Spleen (tissue), 11 donors: ENCODE results near the gene RPA3. TPM values are rescaled to one million over a fixed set of nuclear protein-coding genes. Genes with fewer than 3 reads are reported as not detected.

Experiments
- DNase-seq: peaks from one replicate; pipeline ENCODE4 v3.0.0-alpha.2; 2020
- H3K27ac ChIP-seq, 8 donors: fragments of 200-600 bp; sonication (generic) in 7 of 8; 1 replicate in 4 of 8; 2 replicates in 4 of 8; pipeline versions ENCODE4 v1.5.0 to v1.8.0; 2016 to 2021; ENCODE audit warnings: inconsistent platforms in 4 of 8, mild to moderate bottlenecking in 4 of 8, moderate library complexity in 1 of 8
- H3K27me3 ChIP-seq, 7 donors: fragments of 200-600 bp; sonication (generic) in 6 of 7; replicated peaks in 1 of 7; 1 replicate in 4 of 7; 2 replicates in 3 of 7; pipeline versions ENCODE4 v1.5.0 to v1.8.0; 2016 to 2021; ENCODE audit warnings: inconsistent platforms in 3 of 7, mild to moderate bottlenecking in 1 of 7
- H3K36me3 ChIP-seq, 6 donors: fragments of 200-600 bp; sonication (generic) in 5 of 6; 1 replicate in 4 of 6; 2 replicates in 2 of 6; pipeline versions ENCODE4 v1.5.0 to v1.8.0; 2016 to 2021; ENCODE audit warnings: inconsistent platforms in 2 of 6
- H3K4me1 ChIP-seq, 6 donors: fragments of 200-600 bp; sonication (generic) in 5 of 6; 1 replicate in 3 of 6; 2 replicates in 3 of 6; pipeline versions ENCODE4 v1.5.0 to v1.8.0; 2016 to 2021; ENCODE audit warnings: inconsistent platforms in 3 of 6
- H3K4me3 ChIP-seq, 8 donors: fragments of 200-600 bp; sonication (generic) in 7 of 8; 1 replicate in 4 of 8; 2 replicates in 4 of 8; pipeline versions ENCODE4 v1.5.0 to v1.8.0; 2016 to 2021; ENCODE audit warnings: inconsistent platforms in 4 of 8, mild to moderate bottlenecking in 4 of 8, moderate library complexity in 2 of 8
- H3K9me3 ChIP-seq, 8 donors: fragments of 200-600 bp; sonication (generic) in 7 of 8; 1 replicate in 4 of 8; 2 replicates in 4 of 8; pipeline versions ENCODE4 v1.5.0 to v1.8.0; 2016 to 2021; ENCODE audit warnings: inconsistent platforms in 4 of 8
- CTCF ChIP-seq, 11 experiments: fragments of 200-600 bp in 7 of 11; fragments of 450-650 bp in 4 of 11; sonication (generic) in 4 of 11; IDR thresholded peaks in 8 of 11; conservative IDR thresholded peaks in 3 of 11; 1 replicate in 7 of 11; 2 replicates in 4 of 11; pipeline versions ENCODE4 v1.4.0 to v1.8.0; 2016 to 2021; ENCODE audit warnings: antibody characterized with exemption in 11 of 11, inconsistent platforms in 4 of 11, mild to moderate bottlenecking in 1 of 11
- POLR2A ChIP-seq, 3 donors: fragments of 450-650 bp; IDR thresholded peaks; one replicate each; pipeline ENCODE4 v1.5.1; 2017; ENCODE audit warnings: antibody characterized with exemption in 3 of 3, mild to moderate bottlenecking in 1 of 3
- POLR2AphosphoS5 ChIP-seq, 3 donors: sonication (generic); formaldehyde crosslinking; IDR thresholded peaks; one replicate each; pipeline ENCODE4 v1.5.1; 2017; ENCODE audit warnings: antibody characterized with exemption in 3 of 3
- WGBS, 5 donors: extraction: QIAGEN DNeasy Blood & Tissue Kit in 3 of 5; methylation state at CpG; one replicate each; pipeline versions ENCODE4 v1.1.5 to v1.1.7; 2013 to 2018; 5-methylcytosine and 5-hydroxymethylcytosine counted together
- intact Hi-C: fragments of 100-400 bp; cut with DNase I; formaldehyde crosslinking; loops from one replicate; pipeline ENCODE4 v1.15.0; 2023; ENCODE audit warnings: low total_unique reads
- polyA plus RNA-seq, 3 donors: library from polyadenylated mRNA; stranded (reverse); fragments of 200-250 nt; gene quantifications; one replicate each; pipeline ENCODE4 v1.2.1, GENCODE V29; 2013
- total RNA-seq, 7 donors: library from RNA; depleted of rRNA in 3 of 7; stranded (reverse); fragments of >200 nt in 3 of 7; fragmentation: NEBNext Ultra II Directional in 4 of 7; extraction: Animal tissue kit (Norgen Biotek cat#: 25700) in 4 of 7; gene quantifications; one replicate each; pipeline versions ENCODE4 v1.1.0 to v1.2.1, GENCODE V29; 2016 to 2021
- donor health status: healthy with polysubstance abuse.
- donor health status: DM: no; HTN: no; CAD: no; lungs with moderate emphysema.
- donor health status: DM: no; HTN: no; CAD: no.
- donor health status: Bipolar disorder and iron deficiency.
- donor health status: healthy.
- donor health status: DM: no; HTN: no; CAD: no.
- donor health status: DM: yes; HTN: yes; CAD: no.

RPA3 gene
- total and polyA plus RNA-seq, 10 donors: 18.0 to 41.8 (median 28.2) TPM

- H3K9me3 ChIP-seq: peaks cover 0 to 4% (median 0%) of the 10 kb centered on the region in 8 donors
- intact Hi-C loops: no loop called here
- peaks cover 0 to 4% (median 0%) of the 10 kb centered on the region in 6 donors for H3K4me1 ChIP-seq
- TF ChIP-seq CTCF (IDR thresholded peaks at IDR 0.05 in 8 of 11, conservative IDR thresholded peaks at IDR 0.05 in 3 of 11): no peak
- no peak for TF ChIP-seq POLR2A (IDR thresholded peaks at IDR 0.05)
- TF ChIP-seq POLR2AphosphoS5 (IDR thresholded peaks at IDR 0.05): no peak
- no peak for DNase-seq
- H3K27ac ChIP-seq: no peak overlapping the region
- no peaks in the 10 kb centered on the region for H3K27me3 ChIP-seq
- no peak overlapping the region for H3K4me3 ChIP-seq
- WGBS, 5 donors: 49 to 61% (median 59%) methylated on average over 2 of the region's 2 CpGs
- H3K36me3 ChIP-seq: peaks cover 0 to 5% (median 0%) of the 10 kb centered on the region in 6 donors
Observed at GRCh38 chr7:7719236-7719635, 829 bp upstream of the RPA3 start.

- H3K4me3 ChIP-seq: no peak overlapping the region
- peaks cover 0 to 4% (median 0%) of the 10 kb centered on the region in 8 donors for H3K9me3 ChIP-seq
- intact Hi-C loops: no loop called here
- no peak for DNase-seq
- peaks cover 0 to 20% (median 7%) of the 10 kb centered on the region in 6 donors for H3K4me1 ChIP-seq
- TF ChIP-seq POLR2AphosphoS5 (IDR thresholded peaks at IDR 0.05) (no peak), CTCF (IDR thresholded peaks at IDR 0.05 in 8 of 11, conservative IDR thresholded peaks at IDR 0.05 in 3 of 11) (no peak), POLR2A (IDR thresholded peaks at IDR 0.05) (no peak)
- H3K27ac ChIP-seq: no peak overlapping the region
- H3K36me3 ChIP-seq: no peaks in the 10 kb centered on the region
- H3K27me3 ChIP-seq: no peaks in the 10 kb centered on the region
- 77 to 84% (median 82%) methylated on average over 4 of the region's 4 CpGs for WGBS, 5 donors
Observed at GRCh38 chr7:7713730-7714129, 4.7 kb downstream of the RPA3 start.

GRCh38 chr7:7710469-7710868, 7.9 kb downstream of the RPA3 start:
- peaks cover 0 to 38% (median 15%) of the 10 kb centered on the region in 6 donors for H3K4me1 ChIP-seq
- no peaks in the 10 kb centered on the region for H3K9me3 ChIP-seq
- no peak for DNase-seq
- no peak for TF ChIP-seq POLR2AphosphoS5 (IDR thresholded peaks at IDR 0.05)
- no peaks in the 10 kb centered on the region for H3K27me3 ChIP-seq
- H3K36me3 ChIP-seq: no peaks in the 10 kb centered on the region
- H3K27ac ChIP-seq: no peak overlapping the region
- intact Hi-C loops: no loop called here
- H3K4me3 ChIP-seq: no peak overlapping the region
- 85 to 96% (median 91%) methylated on average over 2 of the region's 2 CpGs for WGBS, 5 donors

- Histone ChIP-seq H3K4me3 (no peak overlapping the region), H3K4me1 (peaks cover 0 to 47% (median 15%) of the 10 kb centered on the region in 6 donors), H3K9me3 (no peaks in the 10 kb centered on the region), H3K27ac (no peak overlapping the region), H3K27me3 (no peaks in the 10 kb centered on the region), H3K36me3 (no peaks in the 10 kb centered on the region)
- intact Hi-C loops: no loop called here
- WGBS, 5 donors: 69 to 82% (median 79%) methylated on average over 3 of the region's 3 CpGs
- TF ChIP-seq POLR2A (IDR thresholded peaks at IDR 0.05) (no peak), POLR2AphosphoS5 (IDR thresholded peaks at IDR 0.05) (no peak), CTCF (IDR thresholded peaks at IDR 0.05 in 8 of 11, conservative IDR thresholded peaks at IDR 0.05 in 3 of 11) (no peak)
- no peak for DNase-seq
Observed at GRCh38 chr7:7709291-7709690, 9.1 kb downstream of the RPA3 start.

- TF ChIP-seq CTCF (IDR thresholded peaks at IDR 0.05 in 8 of 11, conservative IDR thresholded peaks at IDR 0.05 in 3 of 11) (no peak), POLR2AphosphoS5 (IDR thresholded peaks at IDR 0.05) (no peak), POLR2A (IDR thresholded peaks at IDR 0.05) (no peak)
- no peak overlapping the region for H3K27ac ChIP-seq
- intact Hi-C loops: no loop called here
Observed at GRCh38 chr7:7707806-7708205, 10.6 kb downstream of the RPA3 start.

More at GRCh38 chr7:7707806-7708205, 10.6 kb downstream of the RPA3 start:
- Histone ChIP-seq H3K36me3 (no peaks in the 10 kb centered on the region), H3K9me3 (no peaks in the 10 kb centered on the region), H3K4me3 (no peak overlapping the region), H3K4me1 (peaks cover 0 to 33% (median 8%) of the 10 kb centered on the region in 6 donors), H3K27me3 (no peaks in the 10 kb centered on the region)
- 93 to 97% (median 95%) methylated on average over 4 of the region's 4 CpGs for WGBS, 5 donors
- no peak for DNase-seq
